Left lung (tissue), 10 donors: Measurements from ENCODE around the gene CCDC14. TPM values are rescaled to one million over a fixed set of nuclear protein-coding genes. Genes with fewer than 3 reads are reported as not detected.

ENCODE experiments used
- ATAC-seq: fragments of 200-7000 bp; cut with Tn5 transposase; one replicate; pipeline ENCODE4 v1.9.1; 2020; ENCODE audit warnings: moderate library complexity
- DNase-seq, 4 donors: peaks; one replicate each; pipeline ENCODE4 v3.0.0-alpha.2; 2013 to 2020
- H3K27ac ChIP-seq, 2 donors: fragments of 200-600 bp; sonication (generic) in 1 of 2; one replicate each; pipeline versions ENCODE4 v1.5.0 to v1.8.0; 2020 to 2021
- H3K27me3 ChIP-seq, 2 donors: fragments of 200-600 bp; sonication (generic) in 1 of 2; one replicate each; pipeline versions ENCODE4 v1.5.0 to v1.8.0; 2020 to 2021
- H3K36me3 ChIP-seq, 2 donors: fragments of 200-600 bp; sonication (generic) in 1 of 2; one replicate each; pipeline versions ENCODE4 v1.5.0 to v1.8.0; 2020 to 2021
- H3K4me1 ChIP-seq, 2 donors: fragments of 200-600 bp; one replicate each; pipeline ENCODE4 v1.8.0; 2021
- H3K4me3 ChIP-seq, 2 donors: fragments of 200-600 bp; sonication (generic) in 1 of 2; one replicate each; pipeline versions ENCODE4 v1.5.0 to v1.8.0; 2020 to 2021; ENCODE audit warnings: mild to moderate bottlenecking in 1 of 2
- H3K9me3 ChIP-seq, 2 donors: fragments of 200-600 bp; sonication (generic) in 1 of 2; one replicate each; pipeline versions ENCODE4 v1.5.0 to v1.8.0; 2020 to 2021
- CTCF ChIP-seq, 2 donors: fragments of 200-600 bp; sonication (generic) in 1 of 2; IDR thresholded peaks; one replicate each; pipeline versions ENCODE4 v1.5.0 to v1.8.0; 2021; ENCODE audit warnings: antibody characterized with exemption in 2 of 2
- intact Hi-C, 2 donors: fragments of 100-400 bp; cut with DNase I; formaldehyde crosslinking; loops; one replicate each; pipeline versions ENCODE4 v1.11.2 to v1.14.2; 2022
- polyA plus RNA-seq, 6 donors: library from polyadenylated mRNA; unstranded; fragments of 120-200 nt; gene quantifications; one replicate each; pipeline ENCODE4 v1.2.1, GENCODE V29; 2013; ENCODE audit not compliant: insufficient read length in 6 of 6
- total RNA-seq, 2 donors: library from RNA; stranded (reverse); fragmentation: NEBNext Ultra II Directional; extraction: Animal tissue kit (Norgen Biotek cat#: 25700); gene quantifications; one replicate each; pipeline ENCODE4 v1.2.1, GENCODE V29; 2021
- donor health status: DM: no; HTN: yes; CAD: no.
- donor health status: DM: no; HTN: no; CAD: no.

The CCDC14 gene
- total and polyA plus RNA-seq, 8 donors: 40.9 to 323 (median 220) TPM

DNA sequence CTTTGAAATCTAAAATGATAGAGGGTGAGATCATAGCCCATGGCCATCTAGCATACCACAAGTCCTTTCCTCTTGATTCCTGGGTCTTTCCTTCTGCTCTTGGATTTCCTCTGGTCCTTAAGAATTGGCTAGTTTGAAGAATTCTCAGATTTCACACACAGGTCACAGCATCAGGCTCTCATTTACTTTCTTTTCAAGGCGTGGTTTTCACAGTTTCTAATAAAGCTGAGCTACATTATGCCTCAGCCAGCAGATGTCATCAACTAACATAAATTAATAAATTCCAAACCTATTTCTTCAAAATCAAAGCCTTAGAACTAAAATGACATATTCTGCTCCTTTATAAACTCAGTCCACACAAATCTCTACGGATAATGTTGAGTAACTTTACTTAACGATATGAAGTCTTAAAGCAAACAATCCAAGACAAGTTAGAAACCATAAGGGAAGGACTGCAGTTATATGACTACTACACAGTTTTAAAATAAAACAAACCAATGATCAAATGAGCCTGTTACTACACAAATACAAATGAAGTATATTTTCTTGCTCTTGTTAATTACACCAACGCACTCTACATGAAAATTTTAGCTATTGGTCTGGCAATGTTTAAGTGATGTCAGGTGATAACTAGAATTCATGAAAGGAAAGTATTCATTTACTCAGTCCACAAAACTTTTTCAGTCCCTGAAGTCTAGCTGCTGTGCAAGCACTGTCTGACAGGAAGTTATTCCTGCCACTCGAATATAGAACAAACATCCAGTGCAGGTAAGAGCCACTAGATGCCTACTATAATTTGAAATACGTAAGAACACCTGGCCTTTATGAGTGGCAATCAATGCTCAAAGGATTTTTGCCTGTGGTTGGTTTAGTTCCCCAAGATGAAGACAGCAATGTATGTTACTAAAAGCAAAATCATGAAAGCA is 9.2 kb downstream of the CCDC14 start:
- intact Hi-C loops: no loop called here
- ATAC-seq (peak; percentile 97), DNase-seq (peak in 1 of 4 donors; percentile 61)
- H3K4me3 ChIP-seq: no peak overlapping the region
- H3K9me3 ChIP-seq: no peaks in the 10 kb centered on the region
- no peaks in the 10 kb centered on the region for H3K4me1 ChIP-seq
- no peaks in the 10 kb centered on the region for H3K27me3 ChIP-seq
- peaks cover 0 to 55% of the 10 kb centered on the region in 2 donors for H3K36me3 ChIP-seq
- no peak for TF ChIP-seq CTCF (IDR thresholded peaks at IDR 0.05)
- peak overlapping the region; percentile 49 to 57 for H3K27ac ChIP-seq

DNA sequence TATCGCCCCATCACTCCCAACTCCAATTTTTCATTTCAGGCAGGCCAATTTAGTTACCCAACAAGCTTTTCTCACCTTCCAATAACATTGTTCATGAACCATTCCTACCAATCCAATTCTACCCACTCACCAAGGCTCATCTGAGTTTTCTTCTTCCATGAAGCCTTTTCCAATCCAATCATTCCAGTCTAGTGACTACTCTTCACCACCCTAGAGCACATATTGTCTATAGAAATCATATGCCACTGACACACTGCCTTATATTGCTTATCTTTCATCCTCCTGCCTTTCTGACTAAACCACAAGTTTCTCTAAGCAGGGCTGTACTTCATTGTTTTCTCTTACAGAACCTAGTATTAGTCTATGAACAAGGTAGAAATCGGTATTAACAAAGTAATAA is 11.4 kb downstream of the CCDC14 start:
- Histone ChIP-seq H3K27ac (no peak overlapping the region), H3K4me3 (no peak overlapping the region), H3K27me3 (no peaks in the 10 kb centered on the region), H3K9me3 (no peaks in the 10 kb centered on the region), H3K4me1 (no peaks in the 10 kb centered on the region), H3K36me3 (peaks cover 0 to 49% of the 10 kb centered on the region in 2 donors)
- DNase-seq (no peak), ATAC-seq (no peak)
- no peak for TF ChIP-seq CTCF (IDR thresholded peaks at IDR 0.05)
- intact Hi-C loops: no loop called here

DNA sequence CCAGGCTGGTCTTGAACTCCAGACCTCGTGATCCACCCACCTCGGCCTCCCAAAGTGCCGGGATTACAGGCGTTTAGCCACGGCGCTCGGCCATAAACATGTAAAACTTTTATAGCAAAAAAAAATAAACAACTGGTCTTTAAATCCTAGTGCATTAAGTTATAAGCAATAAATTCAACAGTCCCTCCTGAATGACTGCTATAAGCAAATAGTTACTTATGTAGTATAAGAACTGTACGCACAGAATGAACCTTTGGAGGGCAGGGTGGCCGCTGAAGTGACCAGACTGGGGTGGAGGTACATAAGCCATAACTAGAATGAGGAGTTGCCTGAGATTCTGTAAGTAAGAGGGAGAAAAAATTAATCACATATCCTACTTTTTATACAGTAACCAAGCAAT is 12.6 kb downstream of the CCDC14 start:
- intact Hi-C loops: no loop called here
- no peak for TF ChIP-seq CTCF (IDR thresholded peaks at IDR 0.05)
- DNase-seq (no peak), ATAC-seq (no peak)
- H3K36me3 ChIP-seq: peaks cover 0 to 56% of the 10 kb centered on the region in 2 donors
- H3K9me3 ChIP-seq: no peaks in the 10 kb centered on the region
- no peaks in the 10 kb centered on the region for H3K27me3 ChIP-seq
- no peak overlapping the region for H3K4me3 ChIP-seq
- no peak overlapping the region for H3K27ac ChIP-seq
- no peaks in the 10 kb centered on the region for H3K4me1 ChIP-seq

GRCh38 chr3:123947482-123947881 is 13.5 kb downstream of the CCDC14 start:
- TF ChIP-seq CTCF (IDR thresholded peaks at IDR 0.05): no peak
- no peak for DNase-seq
- intact Hi-C loops: no loop called here
- H3K4me1 ChIP-seq: no peaks in the 10 kb centered on the region
- H3K4me3 ChIP-seq: no peak overlapping the region
- no peaks in the 10 kb centered on the region for H3K9me3 ChIP-seq
- no peak for ATAC-seq
- H3K27ac ChIP-seq: no peak overlapping the region
- peaks cover 0 to 57% of the 10 kb centered on the region in 2 donors for H3K36me3 ChIP-seq
- no peaks in the 10 kb centered on the region for H3K27me3 ChIP-seq

- DNase-seq: no peak
- TF ChIP-seq CTCF (IDR thresholded peaks at IDR 0.05): no peak
- no peaks in the 10 kb centered on the region for H3K27me3 ChIP-seq
- H3K9me3 ChIP-seq: no peaks in the 10 kb centered on the region
- no peak overlapping the region for H3K27ac ChIP-seq
- H3K36me3 ChIP-seq: peaks cover 0 to 35% of the 10 kb centered on the region in 2 donors
- intact Hi-C loops: no loop called here
- H3K4me1 ChIP-seq: no peaks in the 10 kb centered on the region
- no peak for ATAC-seq
- H3K4me3 ChIP-seq: no peak overlapping the region
Measured at GRCh38 chr3:123941542-123941941, 19.5 kb downstream of the CCDC14 start.
